ENCODE data around the gene GHRH.

GRCh38 chr20:37247547-37247946, 14.1 kb downstream of the GHRH start:
- TF ChIP-seq CTCF (IDR thresholded peaks at IDR 0.05; ENCODE audit: low read depth, low read length) (no peak), EZH2phosphoT487 (IDR thresholded peaks at IDR 0.05; ENCODE audit: low read depth) (no peak)
